HepG2 (cell line): ENCODE results near the gene NR1I2. TPM values are rescaled to one million over a fixed set of nuclear protein-coding genes. Genes with fewer than 3 reads are reported as not detected.

Experiments used
- ATAC-seq: fragments of 200-7000 bp; cut with Tn5 transposase; 3 replicates; pipeline ENCODE4 v1.9.1; 2020; ENCODE audit warnings: mild to moderate bottlenecking, moderate library complexity
- Bru-seq: library from RNA; stranded (reverse); fragments of 400-500 nt; gene quantifications from one replicate; lab custom pipeline; 2021; lab: Mats Ljungman, UMichigan
- BruChase-seq, 2 experiments: library from RNA; stranded (reverse); fragments of 400-500 nt; gene quantifications; one replicate each; lab custom pipeline; 2021; lab: Mats Ljungman, UMichigan
- BruUV-seq: library from RNA; stranded (reverse); fragments of 400-500 nt; replicated peaks from 2 replicates; lab custom pipeline; 2021; lab: Mats Ljungman, UMichigan
- CTCF ChIA-PET: fragments of 300-600 bp; formaldehyde crosslinking; extraction: SDS; loops from one replicate; lab custom pipeline; 2021; ENCODE audit warnings: low total read pairs, inconsistent platforms, low intra/inter-chr PET ratio; lab: Yijun Ruan, JAX
- POLR2A ChIA-PET: fragments of 350-600 bp; sonication (Branson Sonifier 250); formaldehyde crosslinking; loops from one replicate; lab custom pipeline; 2020; ENCODE audit warnings: antibody characterized with exemption, inconsistent platforms; lab: Yijun Ruan, JAX
- DNase-seq: peaks from one replicate; pipeline ENCODE4 v3.0.0-alpha.2; 2015; ENCODE audit warnings: low spot score
- FAIRE-seq: peaks from 3 replicates; lab custom pipeline; 2011; peaks lifted over from hg19 to GRCh38; lab: Jason Lieb, UNC
- H2AFZ ChIP-seq: one replicate; pipeline ENCODE4 v1.6.1; 2011; ENCODE audit warnings: low read length, inconsistent platforms
- H3K27ac ChIP-seq: fragments of 300-600 bp; 3 replicates; pipeline ENCODE4 v1.8.0; 2011; ENCODE audit warnings: mixed run types, mild to moderate bottlenecking, mixed read lengths, low read length, inconsistent platforms; ENCODE audit not compliant: insufficient read depth; ENCODE audit errors: extremely low read length
- H3K27me3 ChIP-seq, 2 experiments: fragments of 200-600 bp in 1 of 2; 2 replicates in 1 of 2; 3 replicates in 1 of 2; pipeline versions ENCODE4 v1.6.0 to v1.8.0; 2011; ENCODE audit warnings: low read length in 2 of 2, mild to moderate bottlenecking in 2 of 2, moderate library complexity in 2 of 2, inconsistent platforms in 1 of 2; ENCODE audit not compliant: insufficient read depth in 2 of 2, control insufficient read depth in 1 of 2
- H3K36me3 ChIP-seq, 2 experiments: fragments of 200-600 bp in 1 of 2; replicated peaks in 1 of 2; 2 replicates in 1 of 2; 3 replicates in 1 of 2; pipeline versions ENCODE4 v1.5.1 to v1.8.0; 2011; ENCODE audit warnings: low read length in 2 of 2, inconsistent platforms in 1 of 2; ENCODE audit not compliant: insufficient read depth in 2 of 2, control insufficient read depth in 1 of 2
- H3K4me1 ChIP-seq: 2 replicates; pipeline ENCODE4 v1.5.1; 2012; ENCODE audit warnings: low read length, inconsistent platforms; ENCODE audit not compliant: insufficient read depth
- H3K4me2 ChIP-seq: 2 replicates; pipeline ENCODE4 v1.6.0; 2011; ENCODE audit warnings: low read depth, low read length, inconsistent platforms
- H3K4me3 ChIP-seq, 3 experiments: fragments of 200-600 bp in 1 of 3; sonication (generic), shearing (Covaris generic) in 1 of 3; replicated peaks in 1 of 3; 2 replicates each; pipeline ENCODE4 v1.5.1; 2011 to 2016; ENCODE audit warnings: low read length in 3 of 3, inconsistent platforms in 2 of 3, low read depth in 2 of 3, mild to moderate bottlenecking in 2 of 3, control low read depth in 1 of 3, mixed read lengths in 1 of 3; ENCODE audit not compliant: insufficient read depth in 1 of 3
- H3K79me2 ChIP-seq: one replicate; pipeline ENCODE4 v1.6.1; 2011; ENCODE audit warnings: low read length, inconsistent platforms; ENCODE audit not compliant: insufficient read depth
- H3K9ac ChIP-seq: 2 replicates; pipeline ENCODE4 v1.6.0; 2011; ENCODE audit warnings: mild to moderate bottlenecking, low read depth, low read length, inconsistent platforms; ENCODE audit not compliant: insufficient read depth
- H3K9me3 ChIP-seq: 2 replicates; pipeline ENCODE4 v1.5.1; 2012; ENCODE audit warnings: mild to moderate bottlenecking, low read length
- H4K20me1 ChIP-seq: 2 replicates; pipeline ENCODE4 v1.6.0; 2011; ENCODE audit warnings: inconsistent platforms, mild to moderate bottlenecking, low read length, moderate library complexity; ENCODE audit not compliant: insufficient read depth
- ATM ChIP-seq: fragments of 450-650 bp; IDR thresholded peaks from 2 replicates; pipeline ENCODE4 v1.7.1; 2017; ENCODE audit warnings: mild to moderate bottlenecking, borderline replicate concordance
- FOXC1 ChIP-seq: sonication (generic); formaldehyde crosslinking; IDR thresholded peaks from 2 replicates; pipeline ENCODE4 v1.8.0; 2022; ENCODE audit warnings: mild to moderate bottlenecking, missing genetic modification reagents, borderline replicate concordance
- KLF12 ChIP-seq: sonication (generic); formaldehyde crosslinking; IDR thresholded peaks from 2 replicates; pipeline ENCODE4 v1.4.0; 2020; ENCODE audit warnings: missing genetic modification reagents, borderline replicate concordance
- PBX3 ChIP-seq: sonication (generic); formaldehyde crosslinking; IDR thresholded peaks from 2 replicates; pipeline ENCODE4 v1.8.1; 2023; ENCODE audit warnings: missing genetic modification reagents, inconsistent platforms, borderline replicate concordance
- PHF8 ChIP-seq: sonication (generic); formaldehyde crosslinking; IDR thresholded peaks from 2 replicates; pipeline ENCODE4 v1.5.0; 2020; ENCODE audit warnings: missing genetic modification reagents
- POLR2A ChIP-seq, 2 experiments: IDR thresholded peaks; 2 replicates each; pipeline ENCODE4 v1.6.1; 2011; ENCODE audit warnings: low read depth in 2 of 2, low read length in 2 of 2, mild to moderate bottlenecking in 1 of 2, moderate library complexity in 1 of 2; ENCODE audit not compliant: insufficient read depth in 1 of 2
- RAD51 ChIP-seq: fragments of 450-650 bp; IDR thresholded peaks from 2 replicates; pipeline ENCODE4 v1.6.1; 2016; ENCODE audit warnings: borderline replicate concordance
- SP4 ChIP-seq: sonication (generic); formaldehyde crosslinking; IDR thresholded peaks from 2 replicates; pipeline ENCODE4 v1.8.1; 2023; ENCODE audit warnings: mild to moderate bottlenecking, missing genetic modification reagents
- TOE1 ChIP-seq: sonication (generic); formaldehyde crosslinking; IDR thresholded peaks from 2 replicates; pipeline ENCODE4 v1.4.0; 2020; ENCODE audit warnings: mild to moderate bottlenecking, missing genetic modification reagents
- ZNF614 ChIP-seq: IDR thresholded peaks from 2 replicates; pipeline ENCODE4 v1.6.1; 2018; ENCODE audit warnings: missing biosample characterization, missing genetic modification reagents, inconsistent platforms, borderline replicate concordance
- ZNF891 ChIP-seq: sonication (generic); formaldehyde crosslinking; IDR thresholded peaks from 2 replicates; pipeline ENCODE4 v1.5.0; 2020; ENCODE audit warnings: mild to moderate bottlenecking, missing genetic modification reagents
- WGBS: methylation state at CpG from one replicate; pipeline ENCODE4 v1.1.6; 2017; ENCODE audit warnings: low lambda C conversion rate; 5-methylcytosine and 5-hydroxymethylcytosine counted together
- in situ Hi-C: cut with HindIII; loops from 2 replicates; pipeline ENCODE4 v1.10.0; 2017; ENCODE audit warnings: low pct_unique_long_range_greater_than_20kb; ENCODE audit not compliant: extremely low pct_ligation_motif_present
- intact Hi-C: fragments of 100-400 bp; cut with micrococcal nuclease; formaldehyde crosslinking; loops from one replicate; pipeline ENCODE4 v1.10.0; 2022; ENCODE audit not compliant: unreplicated experiment
- long read RNA-seq, 2 experiments: library from RNA in 1 of 2; library from polyadenylated mRNA in 1 of 2; stranded (forward) in 1 of 2; unstranded in 1 of 2; transcript quantifications; one replicate each; pipeline ENCODE4 v2.0.0, GENCODE V29; 2019 to 2022
- polyA minus RNA-seq, 3 experiments: library from RNA; depleted of rRNA, polyadenylated mRNA; stranded (reverse); fragments of >200 nt; gene quantifications; 2 replicates each; pipeline ENCODE4 v1.2.3, GENCODE V29; 2011; ENCODE audit warnings: low replicate concordance in 1 of 3
- polyA plus RNA-seq, 8 experiments: library from polyadenylated mRNA; depleted of rRNA in 3 of 8; stranded (reverse) in 7 of 8; unstranded in 1 of 8; fragments of >200 nt; fragmentation: Illumina TruSeq in 4 of 8; extraction: Trizol in 4 of 8; gene quantifications; 2 replicates each; pipeline versions ENCODE4 v1.2.1 to v1.2.3, GENCODE V29; 2011 to 2016; ENCODE audit warnings: low read depth in 4 of 8, missing spikeins in 1 of 8, mixed read lengths in 1 of 8; ENCODE audit not compliant: insufficient read depth in 1 of 8
- total RNA-seq, 5 experiments: library from RNA; depleted of rRNA; stranded (reverse); fragments of >200 nt; fragmentation: Illumina TruSeq; extraction: Trizol; gene quantifications; 2 replicates each; pipeline ENCODE4 v1.2.3, GENCODE V29; 2016; ENCODE audit warnings: low read depth in 1 of 5

NR1I2 gene
- total RNA-seq (2016; rRNA removed; fragmentation: Illumina TruSeq; extraction: Trizol), result 10.9 and 13.4 TPM in 2 replicates
- 1.3 and 1.4 TPM in 2 replicates for total RNA-seq (2016; cell fraction: cytosol; rRNA removed; fragmentation: Illumina TruSeq; extraction: Trizol; ENCODE audit: low read depth)
- total RNA-seq (2016; cell fraction: insoluble cytoplasmic fraction; rRNA removed; fragmentation: Illumina TruSeq; extraction: Trizol), result 11.0 and 14.6 TPM in 2 replicates
- 4.3 and 4.5 TPM in 2 replicates for total RNA-seq (2016; cell fraction: membrane; rRNA removed; fragmentation: Illumina TruSeq; extraction: Trizol)
- 26.4 and 27.1 TPM in 2 replicates for total RNA-seq (2016; cell fraction: nucleus; rRNA removed; fragmentation: Illumina TruSeq; extraction: Trizol)
- polyA plus RNA-seq (2011; rRNA removed), result 8.8 and 9.8 TPM in 2 replicates
- 4.2 and 4.4 TPM in 2 replicates for polyA plus RNA-seq (2011; cell fraction: cytosol; rRNA removed)
- 48.5 and 49.6 TPM in 2 replicates for polyA plus RNA-seq (2011; cell fraction: nucleus; rRNA removed)
- polyA plus RNA-seq (2012), result 5.7 and 9.6 TPM in 2 replicates
- polyA plus RNA-seq (2016; cell fraction: cytosol; fragmentation: Illumina TruSeq; extraction: Trizol; ENCODE audit: low read depth), result 0.58 and 0.63 TPM in 2 replicates
- polyA plus RNA-seq (2016; cell fraction: insoluble cytoplasmic fraction; fragmentation: Illumina TruSeq; extraction: Trizol; ENCODE audit: low read depth), result 8.0 and 8.4 TPM in 2 replicates
- polyA plus RNA-seq (2016; cell fraction: membrane; fragmentation: Illumina TruSeq; extraction: Trizol; ENCODE audit: low read depth), result 1.8 and 2.5 TPM in 2 replicates
- polyA plus RNA-seq (2016; cell fraction: nucleus; fragmentation: Illumina TruSeq; extraction: Trizol; ENCODE audit: insufficient read depth, low read depth), result 30.6 and 33.1 TPM in 2 replicates
- 11.6 TPM in 1 of 2 replicates, not detected in the other for polyA minus RNA-seq (2011; rRNA and poly(A)+ RNA removed; ENCODE audit: low replicate concordance)
- polyA minus RNA-seq (2011; cell fraction: cytosol; rRNA and poly(A)+ RNA removed), result 4.1 TPM in 2 replicates
- 24.8 and 27.8 TPM in 2 replicates for polyA minus RNA-seq (2011; cell fraction: nucleus; rRNA and poly(A)+ RNA removed)
- Bru-seq, nascent RNA, result percentile 58 among the genes with signal in this experiment
- BruChase-seq, experiment 1, labeled RNA remaining after a 6-hour chase, result percentile 72 among the genes with signal in this experiment
- percentile 75 among the genes with signal in this experiment for BruChase-seq, experiment 2, labeled RNA remaining after a 2-hour chase
- long read RNA-seq, experiment 1, full-length matches to known transcripts, result 7 of 11 reads
- long read RNA-seq, experiment 1, partial matches to known transcripts, result 2 of 11 reads
- long read RNA-seq, experiment 1, other reads (novel, unspliced or antisense), result 2 of 11 reads
- long read RNA-seq, experiment 2, full-length matches to known transcripts, result 7 of 13 reads
- long read RNA-seq, experiment 2, partial matches to known transcripts, result 3 of 13 reads
- long read RNA-seq, experiment 2, other reads (novel, unspliced or antisense), result 3 of 13 reads

GRCh38 chr3:119781330-119782198 is at the start of gene NR1I2:
Gene NR1I2 (plus strand): TSS chr3:119782101.
- Histone ChIP-seq H3K9ac (peak within 1 kb of the TSS; percentile 67), H4K20me1 (no peaks in the 10 kb centered on the region), H3K4me1 (peaks cover 67% of the 10 kb centered on the region), H3K9me3 (no peaks in the 10 kb centered on the region), H3K79me2 (no peaks in the 10 kb centered on the region), H2AFZ (peak within 1 kb of the TSS; percentile 98), H3K27ac (peak within 1 kb of the TSS; percentile 63), H3K4me3 (peak within 1 kb of the TSS; percentile 59 to 74 (median 68)), H3K36me3 (no peaks in the 10 kb centered on the region), H3K4me2 (peak within 1 kb of the TSS; percentile 87), H3K27me3 (no peaks in the 10 kb centered on the region)
- ChIA-PET POLR2A (interaction anchor here (1.3 to 5.8 kb wide), 5 partner anchors 8 to 15 kb away, joined by 4 to 69 read pairs (median 13); no protein-coding TSS in a partner anchor), CTCF (interaction anchor here (1.1 kb wide), 1 partner anchor 39 kb away, joined by 5 read pairs; no protein-coding TSS in a partner anchor)
- DNase-seq (peak; percentile 60), FAIRE-seq (no peak), ATAC-seq (peak; percentile 78)
- WGBS, result 1% methylated on average over 10 of the region's 10 CpGs
- intact Hi-C loops, result loop anchor here (2.0 to 5.0 kb wide), 2 partner anchors 13 to 41 kb away; no protein-coding TSS in a partner anchor
- in situ Hi-C loops, result no loop called here
- TSS peak; percentile 57 for BruUV-seq
- TF ChIP-seq FOXC1 (CRISPR knock-in tag) (no peak), TOE1 (CRISPR knock-in tag) (no peak), ZNF614 (no peak), ATM (no peak), POLR2A (IDR thresholded peaks at IDR 0.05; ENCODE audit: insufficient read depth in 1 of 2, low read depth in 2 of 2, low read length in 2 of 2) (peak; percentile 32 to 56; a peak in 1 of 4 replicates), ZNF891 (CRISPR knock-in tag) (no peak), KLF12 (no peak), RAD51 (no peak), PBX3 (CRISPR knock-in tag) (no peak), SP4 (CRISPR knock-in tag) (no peak), PHF8 (CRISPR knock-in tag) (peak; percentile 31; the same call in 1 of the 2 replicates)
